CD4-positive, alpha-beta memory T cell (primary cell): ENCODE results near the gene TSHZ3. TPM values are rescaled to one million over a fixed set of nuclear protein-coding genes. Genes with fewer than 3 reads are reported as not detected.

Experiments
- CTCF ChIA-PET: fragments of 350-600 bp; sonication (Branson Sonifier 250); formaldehyde crosslinking; loops from one replicate; lab custom pipeline; 2021; ENCODE audit warnings: inconsistent platforms; ENCODE audit not compliant: partially characterized antibody; lab: Charles Lee
- POLR2A ChIA-PET: fragments of 350-600 bp; sonication (Branson Sonifier 250); formaldehyde crosslinking; loops from one replicate; lab custom pipeline; 2021; ENCODE audit not compliant: partially characterized antibody; lab: Charles Lee
- DNase-seq, 5 donors: peaks; one replicate each; pipeline versions ENCODE4 v3.0.0 to v3.0.0-alpha.2; 2020 to 2022; ENCODE audit warnings: mixed read lengths in 1 of 5
- H3K27ac ChIP-seq: one replicate; pipeline ENCODE4 v1.7.0; 2013; ENCODE audit warnings: low read depth, low read length
- H3K27me3 ChIP-seq: 2 replicates; pipeline ENCODE4 v1.7.0; 2013; ENCODE audit warnings: mild to moderate bottlenecking, low read length, moderate library complexity; ENCODE audit not compliant: insufficient read depth
- H3K36me3 ChIP-seq: 2 replicates; pipeline ENCODE4 v1.7.0; 2013; ENCODE audit warnings: mild to moderate bottlenecking, low read length, moderate library complexity; ENCODE audit not compliant: insufficient read depth
- H3K4me1 ChIP-seq: 2 replicates; pipeline ENCODE4 v1.7.0; 2013; ENCODE audit warnings: mild to moderate bottlenecking, low read length, moderate library complexity; ENCODE audit not compliant: insufficient read depth
- H3K4me3 ChIP-seq, 2 donors: one replicate each; pipeline ENCODE4 v1.7.0; 2013; ENCODE audit warnings: low read length in 2 of 2, mild to moderate bottlenecking in 1 of 2
- H3K9me3 ChIP-seq, 2 donors: one replicate each; pipeline ENCODE4 v1.7.0; 2013; ENCODE audit warnings: low read length in 2 of 2, control low read depth in 1 of 2; ENCODE audit not compliant: control insufficient read depth in 1 of 2
- H3K27ac Mint-ChIP-seq, 7 donors: one replicate each; pipeline ENCODE4 v1.8.0; 2020 to 2021; ENCODE audit warnings: mixed read lengths in 7 of 7, mild to moderate bottlenecking in 6 of 7, inconsistent platforms in 3 of 7, moderate library complexity in 3 of 7
- H3K27me3 Mint-ChIP-seq, 2 donors: one replicate each; pipeline ENCODE4 v1.8.0; 2020 to 2021; ENCODE audit warnings: mixed read lengths in 2 of 2
- H3K36me3 Mint-ChIP-seq, 2 donors: one replicate each; pipeline ENCODE4 v1.8.0; 2020 to 2021; ENCODE audit warnings: mixed read lengths in 2 of 2, inconsistent platforms in 1 of 2, mild to moderate bottlenecking in 1 of 2
- H3K4me1 Mint-ChIP-seq, 4 donors: one replicate each; pipeline ENCODE4 v1.8.0; 2020 to 2021; ENCODE audit warnings: mixed read lengths in 4 of 4, mild to moderate bottlenecking in 1 of 4
- H3K4me3 Mint-ChIP-seq, 8 donors: one replicate each; pipeline ENCODE4 v1.8.0; 2020 to 2021; ENCODE audit warnings: mixed read lengths in 8 of 8, mild to moderate bottlenecking in 7 of 8, moderate library complexity in 6 of 8, inconsistent platforms in 3 of 8
- H3K9me3 Mint-ChIP-seq, 8 donors: one replicate each; pipeline ENCODE4 v1.8.0; 2020 to 2021; ENCODE audit warnings: mixed read lengths in 8 of 8, mild to moderate bottlenecking in 5 of 8, inconsistent platforms in 3 of 8, moderate library complexity in 1 of 8
- intact Hi-C: fragments of 100-400 bp; cut with micrococcal nuclease; formaldehyde crosslinking; loops from one replicate; pipeline ENCODE4 v1.15.1; 2023
- polyA plus RNA-seq, 2 donors: library from polyadenylated mRNA; unstranded; fragments of 300-500 nt; fragmentation: Illumina TruSeq; gene quantifications; one replicate each; pipeline ENCODE4 v1.2.3, GENCODE V29; 2021
- total RNA-seq, 2 experiments: library from RNA; stranded (reverse); gene quantifications; one replicate each; pipeline ENCODE4 v1.2.3, GENCODE V29; 2021

TSHZ3 gene
- total and polyA plus RNA-seq, 4 experiments from 2014 or later, result 0.24 to 0.57 (median 0.36) TPM

DNA sequence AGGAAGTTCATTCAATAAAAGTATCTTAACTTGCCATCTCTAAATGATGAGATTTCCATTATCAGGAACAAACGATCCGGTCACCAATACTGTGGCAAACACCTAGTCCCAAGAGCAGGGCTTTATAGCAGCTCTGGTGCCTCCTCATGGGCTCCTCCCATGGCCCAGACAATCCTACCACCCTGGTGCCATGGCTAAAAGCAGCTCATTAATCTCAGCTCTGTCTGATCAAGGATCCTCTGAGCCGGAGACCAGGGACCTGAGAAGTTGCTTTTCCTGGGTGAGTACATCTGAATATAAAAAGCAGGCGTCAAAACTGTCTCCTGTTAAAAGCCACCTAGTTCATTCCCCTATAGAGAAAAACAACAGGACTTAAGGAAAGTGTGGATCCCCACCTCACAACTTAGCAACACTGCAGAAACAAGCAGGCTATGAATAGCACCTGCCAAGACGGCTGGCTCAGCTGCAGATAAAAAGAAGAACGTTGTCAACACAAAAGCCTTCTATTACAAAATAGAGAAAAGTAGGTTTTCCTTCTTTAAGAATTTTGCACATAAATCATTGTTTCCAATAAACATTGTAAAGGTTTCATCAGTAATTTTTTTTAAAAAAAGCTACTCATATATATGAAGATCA lies 30.3 kb downstream of the TSHZ3 start:
- intact Hi-C loops, result no loop called here

DNA sequence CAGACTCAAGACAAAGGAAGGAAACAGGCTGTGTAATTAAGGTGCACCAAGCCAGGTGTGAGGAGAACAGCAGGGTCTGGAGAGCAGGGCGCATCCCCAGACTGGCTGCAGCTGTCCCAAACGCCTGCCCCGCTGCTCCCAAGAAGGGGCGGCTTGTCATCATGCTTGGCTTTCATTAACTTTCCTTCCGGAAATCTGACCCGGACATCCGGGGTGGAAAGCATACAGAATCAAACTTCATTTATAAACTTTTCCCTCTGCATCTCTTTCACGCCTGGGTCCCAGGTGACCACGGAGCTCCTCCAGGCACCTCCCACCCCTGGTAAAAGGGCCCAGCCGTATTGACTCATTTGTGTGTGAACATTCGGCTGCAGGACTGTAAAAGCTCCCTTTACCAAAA lies 31.7 kb downstream of the TSHZ3 start:
- no peak for DNase-seq
- POLR2A ChIA-PET, result no interaction called here
- no peaks in the 10 kb centered on the region for H3K36me3 Mint-ChIP-seq
- H3K27ac Mint-ChIP-seq, result no peak overlapping the region
- Histone ChIP-seq H3K4me3 (no peak overlapping the region), H3K4me1 (no peaks in the 10 kb centered on the region), H3K27ac (no peak overlapping the region), H3K36me3 (no peaks in the 10 kb centered on the region), H3K9me3 (no peaks in the 10 kb centered on the region), H3K27me3 (no peaks in the 10 kb centered on the region)
- H3K4me1 Mint-ChIP-seq, result no peaks in the 10 kb centered on the region
- no peaks in the 10 kb centered on the region for H3K27me3 Mint-ChIP-seq
- no peaks in the 10 kb centered on the region for H3K9me3 Mint-ChIP-seq
- CTCF ChIA-PET, result no interaction called here
- no peak overlapping the region for H3K4me3 Mint-ChIP-seq
- intact Hi-C loops, result no loop called here

More for the DNA sequence above, 30.3 kb downstream of the TSHZ3 start:
- no peaks in the 10 kb centered on the region for H3K27me3 Mint-ChIP-seq
- H3K27me3 ChIP-seq, result no peaks in the 10 kb centered on the region
- no peaks in the 10 kb centered on the region for H3K4me1 ChIP-seq
- no peaks in the 10 kb centered on the region for H3K36me3 Mint-ChIP-seq
- no peak overlapping the region for H3K4me3 ChIP-seq
- H3K27ac ChIP-seq, result no peak overlapping the region
- no peaks in the 10 kb centered on the region for H3K36me3 ChIP-seq
- H3K9me3 ChIP-seq, result no peaks in the 10 kb centered on the region
- ChIA-PET POLR2A (no interaction called here), CTCF (no interaction called here)
- H3K4me1 Mint-ChIP-seq, result no peaks in the 10 kb centered on the region
- no peak overlapping the region for H3K27ac Mint-ChIP-seq
- DNase-seq, result no peak
- H3K4me3 Mint-ChIP-seq, result no peak overlapping the region
- H3K9me3 Mint-ChIP-seq, result no peaks in the 10 kb centered on the region

DNA sequence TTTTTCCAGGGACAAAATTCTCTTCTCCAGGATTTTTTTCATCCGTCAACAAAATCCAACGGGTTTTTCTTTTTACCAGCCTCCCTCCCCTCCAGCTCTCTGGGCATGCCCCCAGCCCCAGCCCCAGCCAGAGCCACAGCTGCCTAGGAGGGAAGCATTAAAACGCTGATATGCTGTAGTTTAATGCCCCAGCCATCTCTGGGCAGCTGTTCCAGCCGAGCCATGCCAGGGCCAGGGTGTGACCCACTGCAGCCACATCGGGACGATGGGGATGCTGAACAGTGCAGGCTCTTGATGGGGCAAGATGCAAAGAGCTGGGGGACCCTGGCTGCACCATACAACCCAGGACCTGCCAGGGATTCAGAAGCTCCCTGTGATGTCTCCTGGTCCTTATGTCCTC lies 32.1 kb downstream of the TSHZ3 start:
- DNase-seq, result no peak
- Mint-ChIP-seq H3K9me3 (no peaks in the 10 kb centered on the region), H3K36me3 (no peaks in the 10 kb centered on the region), H3K4me1 (no peaks in the 10 kb centered on the region), H3K27ac (no peak overlapping the region), H3K27me3 (no peaks in the 10 kb centered on the region), H3K4me3 (no peak overlapping the region)
- Histone ChIP-seq H3K9me3 (no peaks in the 10 kb centered on the region), H3K36me3 (no peaks in the 10 kb centered on the region), H3K4me3 (no peak overlapping the region), H3K27ac (no peak overlapping the region), H3K4me1 (no peaks in the 10 kb centered on the region), H3K27me3 (no peaks in the 10 kb centered on the region)
- ChIA-PET POLR2A (no interaction called here), CTCF (no interaction called here)
- intact Hi-C loops, result no loop called here

DNA sequence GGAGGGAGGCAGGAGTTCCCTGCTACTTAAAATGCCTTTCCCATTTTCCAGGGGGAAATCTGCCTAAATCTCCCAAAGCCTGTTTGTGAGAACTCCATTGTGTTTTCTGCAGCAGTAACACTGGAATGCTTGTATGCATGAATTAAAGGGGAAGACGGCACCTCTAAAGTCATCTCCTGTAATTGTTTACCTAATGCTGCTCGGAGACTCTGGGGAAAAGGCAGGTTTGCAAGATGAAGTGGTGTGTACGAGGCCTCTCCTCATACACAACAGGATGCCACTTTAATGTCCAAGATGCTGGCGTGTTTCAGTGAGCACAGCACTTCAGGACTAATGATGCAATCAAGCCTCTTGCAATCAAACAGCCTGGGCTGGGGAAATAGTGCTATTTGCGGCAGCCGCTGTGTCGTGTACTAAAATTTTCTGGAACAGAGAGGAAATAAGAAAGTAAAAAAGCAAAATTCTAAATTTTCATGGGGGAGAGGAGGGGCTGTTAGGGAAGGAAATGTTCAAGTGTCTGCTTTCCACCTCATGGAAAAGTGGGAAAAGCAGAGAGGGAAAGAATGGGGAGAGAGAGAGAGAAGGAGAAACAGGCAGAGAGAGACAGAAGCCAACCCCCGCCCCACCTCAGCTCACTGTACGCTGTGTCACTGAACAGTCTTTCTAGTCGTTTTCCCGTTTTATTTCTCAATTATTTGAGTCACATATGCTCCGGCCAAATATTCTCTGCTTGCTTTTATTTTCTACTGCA lies 32.9 kb downstream of the TSHZ3 start:
- Histone ChIP-seq H3K9me3 (no peaks in the 10 kb centered on the region), H3K4me1 (no peaks in the 10 kb centered on the region), H3K36me3 (no peaks in the 10 kb centered on the region), H3K27me3 (no peaks in the 10 kb centered on the region), H3K4me3 (no peak overlapping the region), H3K27ac (no peak overlapping the region)
- Mint-ChIP-seq H3K27me3 (no peaks in the 10 kb centered on the region), H3K4me1 (no peaks in the 10 kb centered on the region), H3K9me3 (no peaks in the 10 kb centered on the region), H3K36me3 (no peaks in the 10 kb centered on the region), H3K4me3 (peak overlapping the region in 1 of 8 donors; percentile 2), H3K27ac (no peak overlapping the region)
- ChIA-PET POLR2A (no interaction called here), CTCF (no interaction called here)
- intact Hi-C loops, result no loop called here
- no peak for DNase-seq

DNA sequence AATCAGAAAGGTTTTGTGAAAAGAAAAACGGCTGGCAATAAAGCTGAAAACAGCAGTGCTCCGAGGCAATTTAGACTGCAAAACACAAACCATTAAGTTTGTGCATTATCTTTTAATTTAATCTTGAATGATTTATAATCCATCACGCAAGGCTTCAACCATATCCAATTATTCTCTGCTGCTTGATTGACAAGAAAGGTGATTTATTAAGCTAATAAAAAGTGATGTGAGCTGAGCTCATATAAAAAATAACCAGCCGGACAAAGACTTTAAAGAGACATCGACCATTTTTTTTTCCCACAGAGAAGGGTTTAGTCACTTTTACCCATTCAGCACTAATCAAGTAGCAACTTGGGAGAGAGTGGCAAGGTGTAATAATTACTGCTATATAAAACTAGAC lies 33.6 kb downstream of the TSHZ3 start:
- Histone ChIP-seq H3K4me1 (no peaks in the 10 kb centered on the region), H3K36me3 (no peaks in the 10 kb centered on the region), H3K4me3 (no peak overlapping the region), H3K27ac (no peak overlapping the region), H3K9me3 (no peaks in the 10 kb centered on the region), H3K27me3 (no peaks in the 10 kb centered on the region)
- Mint-ChIP-seq H3K4me3 (no peak overlapping the region), H3K4me1 (no peaks in the 10 kb centered on the region), H3K9me3 (no peaks in the 10 kb centered on the region), H3K27ac (no peak overlapping the region), H3K27me3 (no peaks in the 10 kb centered on the region), H3K36me3 (no peaks in the 10 kb centered on the region)
- CTCF ChIA-PET, result interaction anchor here (1.1 kb wide), 1 partner anchor 13 kb away, joined by 3 read pairs; no protein-coding TSS in a partner anchor
- intact Hi-C loops, result no loop called here
- POLR2A ChIA-PET, result no interaction called here
- DNase-seq, result no peak

DNA sequence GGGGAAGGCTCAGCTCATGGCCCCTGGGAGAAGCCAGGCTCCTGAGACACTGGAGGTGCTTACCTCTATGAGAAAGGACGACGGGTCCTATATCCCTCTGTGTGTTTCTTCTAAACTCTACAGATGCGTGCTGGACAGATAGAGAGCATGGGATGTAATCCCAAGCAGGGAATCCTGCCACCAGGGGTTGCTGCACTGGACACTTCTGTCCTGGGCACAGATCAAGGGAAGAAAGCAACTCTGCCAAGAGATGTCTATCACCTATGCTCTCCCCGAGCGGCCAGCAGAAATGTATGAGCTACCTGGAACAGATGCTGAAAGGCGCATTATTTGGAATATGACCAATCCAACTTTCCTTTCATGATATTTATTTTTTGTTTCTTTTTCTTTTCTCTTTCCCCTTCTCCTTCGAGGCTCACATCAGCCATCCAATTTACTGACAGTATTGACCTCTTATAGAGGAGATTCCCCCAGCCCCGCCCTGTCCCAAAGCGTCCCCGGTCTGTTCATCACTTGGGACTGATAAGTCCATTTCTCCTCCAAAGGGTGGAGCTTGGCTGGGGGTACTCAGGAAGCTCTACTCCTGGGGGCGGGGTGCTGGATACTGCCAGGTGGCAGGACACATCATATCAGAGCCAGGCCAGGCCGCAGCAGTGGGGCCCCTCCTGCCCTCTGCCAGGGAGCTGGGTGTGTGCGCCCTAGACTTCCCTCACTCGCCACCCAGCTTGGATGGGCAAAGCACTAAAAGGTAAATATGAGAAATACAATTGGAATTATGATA lies 34.2 kb downstream of the TSHZ3 start:
- Mint-ChIP-seq H3K9me3 (no peaks in the 10 kb centered on the region), H3K27me3 (no peaks in the 10 kb centered on the region), H3K36me3 (no peaks in the 10 kb centered on the region), H3K4me3 (no peak overlapping the region), H3K4me1 (no peaks in the 10 kb centered on the region), H3K27ac (no peak overlapping the region)
- Histone ChIP-seq H3K4me3 (no peak overlapping the region), H3K36me3 (no peaks in the 10 kb centered on the region), H3K27ac (no peak overlapping the region), H3K27me3 (no peaks in the 10 kb centered on the region), H3K9me3 (no peaks in the 10 kb centered on the region), H3K4me1 (no peaks in the 10 kb centered on the region)
- no peak for DNase-seq
- ChIA-PET POLR2A (no interaction called here), CTCF (interaction anchor here (1.1 kb wide), 1 partner anchor 14 kb away, joined by 3 read pairs; no protein-coding TSS in a partner anchor)
- intact Hi-C loops, result no loop called here

DNA sequence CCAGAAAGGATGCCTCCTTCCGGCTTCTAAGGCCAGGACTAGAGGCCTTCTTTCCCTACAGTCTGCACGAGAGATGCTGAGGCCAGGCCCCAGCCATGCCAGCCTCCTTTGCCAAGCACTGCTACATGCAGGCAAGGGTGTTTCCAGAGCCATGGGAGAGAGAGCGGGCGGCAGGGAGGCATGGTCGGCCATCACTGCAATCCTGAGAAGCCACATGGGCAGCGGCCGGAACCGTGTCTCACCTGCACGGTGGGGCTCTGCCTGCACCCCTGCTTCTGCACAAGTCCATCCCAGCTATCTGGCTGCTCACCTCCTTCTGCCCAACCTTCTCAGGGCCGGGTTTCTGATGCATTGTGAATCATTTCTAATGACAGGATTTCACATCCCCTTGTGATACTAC lies 35.1 kb downstream of the TSHZ3 start:
- H3K36me3 ChIP-seq, result no peaks in the 10 kb centered on the region
- CTCF ChIA-PET, result no interaction called here
- no peaks in the 10 kb centered on the region for H3K36me3 Mint-ChIP-seq
- H3K4me1 ChIP-seq, result no peaks in the 10 kb centered on the region
- no peak overlapping the region for H3K27ac ChIP-seq
- no peak overlapping the region for H3K4me3 Mint-ChIP-seq
- POLR2A ChIA-PET, result no interaction called here
- H3K4me3 ChIP-seq, result no peak overlapping the region
- no peaks in the 10 kb centered on the region for H3K4me1 Mint-ChIP-seq
- H3K27me3 Mint-ChIP-seq, result no peaks in the 10 kb centered on the region
- intact Hi-C loops, result no loop called here
- no peaks in the 10 kb centered on the region for H3K27me3 ChIP-seq
- H3K27ac Mint-ChIP-seq, result no peak overlapping the region
- no peaks in the 10 kb centered on the region for H3K9me3 Mint-ChIP-seq
- DNase-seq, result no peak
- H3K9me3 ChIP-seq, result no peaks in the 10 kb centered on the region
